Breast epithelium (tissue), 3 donors: ENCODE measurements around the gene SLC39A8.

Source experiments
- CTCF ChIP-seq, 3 donors: fragments of 450-650 bp; IDR thresholded peaks; one replicate each; pipeline ENCODE4 v1.5.1; 2016 to 2017; ENCODE audit warnings: antibody characterized with exemption in 3 of 3, mild to moderate bottlenecking in 3 of 3, moderate library complexity in 3 of 3
- POLR2A ChIP-seq: fragments of 450-650 bp; IDR thresholded peaks from one replicate; pipeline ENCODE4 v1.6.1; 2016; ENCODE audit warnings: antibody characterized with exemption, mild to moderate bottlenecking, moderate library complexity

GRCh38 chr4:102247041-102247440 lies 98.2 kb downstream of the SLC39A8 start:
- TF ChIP-seq POLR2A (no peak), CTCF (IDR thresholded peaks at IDR 0.05) (no peak)
